Activated T-cell treated with anti-CD3 and anti-CD28 coated beads for 48 hours (primary cell): ENCODE results near the gene TMEM115.
"Not testable (repeated sequence)": the region's sequence is repeated elsewhere in the genome, so short reads cannot be mapped to it uniquely, and the experiment has no call there.

Experiments
- DNase-seq: peaks from one replicate; pipeline ENCODE4 v3.0.0-alpha.2; 2020; ENCODE audit warnings: low read depth

TMEM115 gene

DNA sequence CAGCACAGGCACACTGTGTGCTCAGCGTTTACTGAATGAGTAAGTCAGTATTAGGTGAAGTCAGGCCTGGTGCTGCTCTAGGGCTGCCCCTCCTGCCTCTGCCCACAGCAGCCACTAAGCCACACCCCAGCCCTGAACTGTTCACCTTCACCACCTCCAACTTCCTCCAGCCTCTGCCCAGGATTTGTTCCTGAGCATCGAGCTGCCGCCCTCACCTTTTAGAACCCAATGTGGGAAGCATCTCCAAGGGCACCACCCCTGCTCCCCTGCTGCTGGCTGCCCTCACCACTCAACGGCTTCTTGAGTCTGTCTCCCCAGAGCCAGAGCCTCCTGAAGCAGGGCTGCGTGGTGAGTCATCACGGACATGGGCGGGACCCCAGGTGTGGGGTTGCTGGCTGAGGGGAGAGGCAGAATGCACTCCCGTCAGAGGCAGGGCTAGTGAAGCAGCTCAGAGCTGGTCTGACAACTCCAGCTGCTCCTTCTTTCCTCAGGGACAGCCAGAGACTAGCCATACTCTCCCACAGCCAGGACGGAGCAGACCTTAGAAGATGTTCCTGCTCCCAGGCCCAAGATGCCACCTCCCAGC lies 42.6 kb downstream of the TMEM115 start:
- DNase-seq: peak; percentile 44

DNA sequence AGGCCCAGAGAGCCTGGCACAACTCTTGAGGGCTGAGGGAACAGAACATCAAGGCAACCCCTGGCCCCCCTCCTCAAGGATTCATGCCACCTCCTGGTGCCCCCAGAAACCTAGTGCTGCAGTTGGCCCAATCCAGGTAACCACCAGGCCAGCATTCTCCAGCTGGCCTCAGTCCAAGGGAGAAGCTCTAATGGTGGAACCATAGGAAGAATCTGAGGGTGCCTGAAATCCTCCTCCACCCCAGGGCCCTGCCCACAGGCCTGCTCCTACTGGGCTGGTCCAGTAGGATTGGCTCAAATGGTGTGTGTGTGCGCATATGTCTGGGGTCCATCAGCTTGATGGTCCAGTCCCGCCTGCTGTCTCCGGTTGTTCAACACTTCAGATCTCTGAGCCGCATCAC lies 44.5 kb downstream of the TMEM115 start:
- DNase-seq: no peak

DNA sequence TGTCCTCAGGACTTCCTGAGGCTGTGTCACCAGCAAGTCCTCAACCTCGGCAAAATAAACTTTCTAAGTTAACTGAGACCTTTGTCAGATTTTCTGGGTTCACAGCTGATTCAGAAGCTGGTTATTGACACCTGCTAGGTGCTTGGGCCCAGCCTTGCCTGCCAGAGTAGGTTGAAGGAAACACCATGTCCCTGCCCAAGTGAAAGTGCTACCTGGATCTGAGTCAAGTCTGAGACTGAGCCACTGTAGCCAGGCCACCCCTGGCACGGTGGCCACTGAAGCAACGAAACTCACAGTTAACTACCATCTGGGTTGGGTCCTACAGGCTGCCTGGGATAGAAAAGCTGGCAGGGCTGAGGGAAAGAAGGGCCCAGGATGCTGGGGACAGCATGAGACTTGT lies 45.0 kb downstream of the TMEM115 start:
- DNase-seq: no peak

DNA sequence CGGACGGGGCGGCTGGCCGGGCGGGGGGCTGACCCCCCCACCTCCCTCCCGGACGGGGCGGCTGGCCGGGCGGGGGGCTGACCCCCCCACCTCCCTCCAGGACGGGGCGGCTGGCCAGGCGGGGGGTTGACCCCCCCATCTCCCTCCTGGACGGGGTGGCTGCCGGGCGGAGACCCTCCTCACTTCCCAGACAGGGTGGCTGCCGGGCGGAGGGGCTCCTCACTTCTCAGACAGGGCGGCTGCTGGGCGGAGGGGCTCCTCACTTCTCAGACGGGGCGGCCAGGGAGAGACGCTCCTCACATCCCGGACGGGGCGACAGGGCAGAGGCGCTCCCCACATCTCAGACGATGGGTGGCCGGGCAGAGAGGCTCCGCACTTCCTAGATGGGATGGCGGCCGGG lies 47.3 kb downstream of the TMEM115 start:
- DNase-seq: not testable (repeated sequence)
